Stimulated activated CD4-positive, alpha-beta T cell treated with anti-CD3 and anti-CD28 coated beads, Interleukin-1b, Interleukin-23, amount 100 ng/mL, for 24 hours (primary cell): ENCODE data around the gene RHBDD1.

Source experiments
- DNase-seq, 4 experiments: peaks; one replicate each; pipeline ENCODE4 v3.0.0-alpha.2; 2020; ENCODE audit warnings: low read depth in 4 of 4, low spot score in 1 of 4

The RHBDD1 gene

GRCh38 chr2:227029426-227030105 lies 193.7 kb downstream of the RHBDD1 start:
- DNase-seq, result no peak

GRCh38 chr2:227030789-227031188 lies 194.9 kb downstream of the RHBDD1 start:
- no peak for DNase-seq

- no peak for DNase-seq
These were observed 195.5 kb downstream of the RHBDD1 start for GRCh38 chr2:227031379-227031778.

GRCh38 chr2:227033471-227034148 lies 197.8 kb downstream of the RHBDD1 start:
- peak in 1 of 4 experiments; percentile 9 for DNase-seq

GRCh38 chr2:227035711-227036367 lies 200.0 kb downstream of the RHBDD1 start:
- DNase-seq, result no peak

- DNase-seq, result no peak
These were observed 200.7 kb downstream of the RHBDD1 start for GRCh38 chr2:227036527-227036926.

GRCh38 chr2:227038550-227039189 lies 202.8 kb downstream of the RHBDD1 start:
- no peak for DNase-seq

GRCh38 chr2:227043981-227044380 lies 208.1 kb downstream of the RHBDD1 start:
- DNase-seq, result no peak
